ENCODE data around the gene LRBA. TPM values are rescaled to one million over a fixed set of nuclear protein-coding genes. Genes with fewer than 3 reads are reported as not detected.
"Not testable (repeated sequence)": the region's sequence is repeated elsewhere in the genome, so short reads cannot be mapped to it uniquely, and the experiment has no call there.

The LRBA gene
- total RNA-seq, 1 donor from 2014 or later, result 28.2 TPM

- DNase-seq (ENCODE audit: low read depth, low spot score), result no peak
- Mint-ChIP-seq H3K4me3 (no peak overlapping the region), H3K27me3 (ENCODE audit: low read depth) (no peaks in the 10 kb centered on the region), H3K4me1 (peaks cover 5% of the 10 kb centered on the region), H3K36me3 (ENCODE audit: low read depth) (peaks cover 2% of the 10 kb centered on the region), H3K27ac (ENCODE audit: unreplicated experiment) (no peak overlapping the region), H3K9me3 (no peaks in the 10 kb centered on the region)
- TF ChIP-seq, protein P1, sequence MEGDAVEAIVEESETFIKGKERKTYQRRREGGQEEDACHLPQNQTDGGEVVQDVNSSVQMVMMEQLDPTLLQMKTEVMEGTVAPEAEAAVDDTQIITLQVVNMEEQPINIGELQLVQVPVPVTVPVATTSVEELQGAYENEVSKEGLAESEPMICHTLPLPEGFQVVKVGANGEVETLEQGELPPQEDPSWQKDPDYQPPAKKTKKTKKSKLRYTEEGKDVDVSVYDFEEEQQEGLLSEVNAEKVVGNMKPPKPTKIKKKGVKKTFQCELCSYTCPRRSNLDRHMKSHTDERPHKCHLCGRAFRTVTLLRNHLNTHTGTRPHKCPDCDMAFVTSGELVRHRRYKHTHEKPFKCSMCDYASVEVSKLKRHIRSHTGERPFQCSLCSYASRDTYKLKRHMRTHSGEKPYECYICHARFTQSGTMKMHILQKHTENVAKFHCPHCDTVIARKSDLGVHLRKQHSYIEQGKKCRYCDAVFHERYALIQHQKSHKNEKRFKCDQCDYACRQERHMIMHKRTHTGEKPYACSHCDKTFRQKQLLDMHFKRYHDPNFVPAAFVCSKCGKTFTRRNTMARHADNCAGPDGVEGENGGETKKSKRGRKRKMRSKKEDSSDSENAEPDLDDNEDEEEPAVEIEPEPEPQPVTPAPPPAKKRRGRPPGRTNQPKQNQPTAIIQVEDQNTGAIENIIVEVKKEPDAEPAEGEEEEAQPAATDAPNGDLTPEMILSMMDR (conservative IDR thresholded peaks at IDR 0.05), result no peak
These were observed 504.8 kb downstream of the LRBA start for GRCh38 chr4:150510176-150510865.

- not testable (repeated sequence) for DNase-seq (ENCODE audit: low read depth, low spot score); H3K27ac Mint-ChIP-seq (ENCODE audit: unreplicated experiment); H3K4me1 Mint-ChIP-seq; H3K27me3 Mint-ChIP-seq (ENCODE audit: low read depth); H3K9me3 Mint-ChIP-seq; H3K36me3 Mint-ChIP-seq (ENCODE audit: low read depth); H3K4me3 Mint-ChIP-seq
These were observed 507.4 kb downstream of the LRBA start for GRCh38 chr4:150507656-150508055.

DNA sequence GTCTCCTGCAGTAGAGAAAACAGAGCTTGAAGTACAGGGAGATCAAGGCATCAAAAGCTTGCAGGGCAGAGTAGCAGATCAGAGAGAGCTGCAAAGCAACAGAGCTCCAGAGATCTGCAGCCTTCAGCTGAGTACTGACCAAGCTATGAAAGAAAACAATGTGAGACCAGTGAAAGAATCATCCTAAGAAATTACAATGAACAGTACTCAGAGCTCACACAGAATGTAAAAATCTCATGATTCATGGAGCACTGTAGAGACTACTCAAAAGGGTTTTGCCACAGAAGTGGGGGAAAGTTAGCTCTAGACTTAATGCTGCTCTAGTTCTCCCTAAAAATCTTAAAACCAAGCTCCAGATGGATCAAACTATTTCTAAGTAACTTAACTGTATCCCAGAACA lies 513.1 kb downstream of the LRBA start:
- Mint-ChIP-seq H3K36me3 (ENCODE audit: low read depth) (peaks cover 9% of the 10 kb centered on the region), H3K9me3 (peaks cover 4% of the 10 kb centered on the region)
- DNase-seq (ENCODE audit: low read depth, low spot score), result no peak

GRCh38 chr4:150501009-150501727 lies 513.9 kb downstream of the LRBA start:
- Mint-ChIP-seq H3K9me3 (peaks cover 4% of the 10 kb centered on the region), H3K27ac (ENCODE audit: unreplicated experiment) (no peak overlapping the region), H3K27me3 (ENCODE audit: low read depth) (no peaks in the 10 kb centered on the region), H3K4me3 (no peak overlapping the region), H3K4me1 (no peaks in the 10 kb centered on the region), H3K36me3 (ENCODE audit: low read depth) (peaks cover 9% of the 10 kb centered on the region)
- TF ChIP-seq, protein P1 (conservative IDR thresholded peaks at IDR 0.05), result no peak
- no peak for DNase-seq (ENCODE audit: low read depth, low spot score)

More for the DNA sequence above, 513.1 kb downstream of the LRBA start:
- no peak overlapping the region for H3K27ac Mint-ChIP-seq (ENCODE audit: unreplicated experiment)
- TF ChIP-seq, protein P1 (conservative IDR thresholded peaks at IDR 0.05), result no peak
- H3K4me1 Mint-ChIP-seq, result no peaks in the 10 kb centered on the region
- no peak overlapping the region for H3K4me3 Mint-ChIP-seq
- no peaks in the 10 kb centered on the region for H3K27me3 Mint-ChIP-seq (ENCODE audit: low read depth)

DNA sequence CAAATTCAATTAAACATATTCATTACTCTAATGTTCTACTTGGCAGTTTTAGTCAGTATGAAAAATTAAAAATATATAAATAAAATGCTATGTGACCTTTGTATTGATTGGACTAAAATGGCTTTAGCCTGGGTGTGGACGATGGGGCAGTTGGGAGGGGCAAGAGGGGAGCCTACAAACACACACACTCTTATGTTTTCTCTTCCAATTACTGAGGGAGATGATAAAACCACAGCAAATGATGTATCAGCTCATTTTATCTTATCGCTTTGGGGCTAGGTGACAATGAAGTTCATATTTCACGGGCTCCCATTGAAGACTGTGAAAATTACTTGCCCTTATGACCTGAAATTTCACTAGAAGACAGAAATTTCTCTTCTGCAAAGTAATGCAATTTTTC lies 517.5 kb downstream of the LRBA start:
- Mint-ChIP-seq H3K4me1 (no peaks in the 10 kb centered on the region), H3K9me3 (peaks cover 4% of the 10 kb centered on the region), H3K36me3 (ENCODE audit: low read depth) (peaks cover 5% of the 10 kb centered on the region), H3K27me3 (ENCODE audit: low read depth) (no peaks in the 10 kb centered on the region), H3K27ac (ENCODE audit: unreplicated experiment) (no peak overlapping the region), H3K4me3 (no peak overlapping the region)
- DNase-seq (ENCODE audit: low read depth, low spot score), result no peak
- TF ChIP-seq, protein P1 (conservative IDR thresholded peaks at IDR 0.05), result no peak

- DNase-seq (ENCODE audit: low read depth, low spot score), result no peak
- TF ChIP-seq, protein P1 (conservative IDR thresholded peaks at IDR 0.05), result no peak
- Mint-ChIP-seq H3K27ac (ENCODE audit: unreplicated experiment) (no peak overlapping the region), H3K4me3 (no peak overlapping the region), H3K9me3 (no peaks in the 10 kb centered on the region), H3K27me3 (ENCODE audit: low read depth) (no peaks in the 10 kb centered on the region), H3K36me3 (ENCODE audit: low read depth) (no peaks in the 10 kb centered on the region), H3K4me1 (no peaks in the 10 kb centered on the region)
These were observed 519.5 kb downstream of the LRBA start for GRCh38 chr4:150495550-150495949.
